ENCODE results near the gene CIAPIN1. TPM values are rescaled to one million over a fixed set of nuclear protein-coding genes. Genes with fewer than 3 reads are reported as not detected.

The CIAPIN1 gene
- total and polyA plus RNA-seq, 7 donors: 17.1 to 46.2 (median 22.5) TPM

DNA sequence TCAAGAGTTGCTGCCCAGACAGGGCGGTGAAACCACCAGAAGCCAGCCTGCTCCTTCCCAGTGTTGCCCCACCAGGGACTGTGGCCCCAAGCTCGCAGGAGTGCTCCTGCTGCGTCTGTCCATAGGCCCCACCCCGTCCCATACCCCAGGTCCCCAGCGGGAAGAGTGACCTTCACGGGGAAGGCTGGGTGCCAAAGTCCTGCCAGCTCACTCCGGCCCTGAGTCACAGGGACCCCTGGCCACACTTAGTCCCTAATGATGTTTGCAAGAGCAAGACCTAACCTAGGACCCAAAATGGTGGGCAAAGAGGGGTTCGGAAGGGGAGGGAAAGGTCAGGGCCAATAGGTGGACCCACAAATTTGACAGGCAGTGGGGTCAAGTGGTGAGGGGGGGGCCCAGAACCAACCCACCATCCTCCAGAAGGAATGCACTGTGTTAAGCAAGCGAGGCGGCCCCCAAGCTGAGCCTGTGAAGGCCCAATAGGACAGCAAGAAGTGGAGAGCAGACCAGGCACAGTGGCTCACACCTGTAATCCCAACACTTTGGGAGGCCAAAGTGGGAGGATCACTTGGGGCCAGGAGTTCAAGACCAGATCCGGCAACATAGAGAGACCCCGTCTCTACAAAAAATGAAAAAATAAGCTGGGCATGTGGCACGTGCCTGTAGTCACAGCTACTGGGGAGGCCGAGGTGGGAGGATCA is 35.8 kb upstream of the CIAPIN1 start:
- Histone ChIP-seq H3K9me3 (no peaks in the 10 kb centered on the region), H3K27ac (no peak overlapping the region), H3K36me3 (no peaks in the 10 kb centered on the region), H3K4me3 (no peak overlapping the region), H3K4me1 (peaks cover 0 to 39% (median 30%) of the 10 kb centered on the region in 4 donors), H3K27me3 (no peaks in the 10 kb centered on the region)
- intact Hi-C loops (cut with DNase I): no loop called here
- TF ChIP-seq POLR2AphosphoS5 (IDR thresholded peaks at IDR 0.05) (no peak), POLR2A (IDR thresholded peaks at IDR 0.05) (no peak), EP300 (IDR thresholded peaks at IDR 0.05) (no peak)
- TF ChIP-seq, protein P1, sequence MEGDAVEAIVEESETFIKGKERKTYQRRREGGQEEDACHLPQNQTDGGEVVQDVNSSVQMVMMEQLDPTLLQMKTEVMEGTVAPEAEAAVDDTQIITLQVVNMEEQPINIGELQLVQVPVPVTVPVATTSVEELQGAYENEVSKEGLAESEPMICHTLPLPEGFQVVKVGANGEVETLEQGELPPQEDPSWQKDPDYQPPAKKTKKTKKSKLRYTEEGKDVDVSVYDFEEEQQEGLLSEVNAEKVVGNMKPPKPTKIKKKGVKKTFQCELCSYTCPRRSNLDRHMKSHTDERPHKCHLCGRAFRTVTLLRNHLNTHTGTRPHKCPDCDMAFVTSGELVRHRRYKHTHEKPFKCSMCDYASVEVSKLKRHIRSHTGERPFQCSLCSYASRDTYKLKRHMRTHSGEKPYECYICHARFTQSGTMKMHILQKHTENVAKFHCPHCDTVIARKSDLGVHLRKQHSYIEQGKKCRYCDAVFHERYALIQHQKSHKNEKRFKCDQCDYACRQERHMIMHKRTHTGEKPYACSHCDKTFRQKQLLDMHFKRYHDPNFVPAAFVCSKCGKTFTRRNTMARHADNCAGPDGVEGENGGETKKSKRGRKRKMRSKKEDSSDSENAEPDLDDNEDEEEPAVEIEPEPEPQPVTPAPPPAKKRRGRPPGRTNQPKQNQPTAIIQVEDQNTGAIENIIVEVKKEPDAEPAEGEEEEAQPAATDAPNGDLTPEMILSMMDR (IDR thresholded peaks at IDR 0.05): no peak
- WGBS, 2 donors: 74 to 88% methylated on average over 13 to 14 of the region's 14 CpGs
- no peak for DNase-seq

DNA sequence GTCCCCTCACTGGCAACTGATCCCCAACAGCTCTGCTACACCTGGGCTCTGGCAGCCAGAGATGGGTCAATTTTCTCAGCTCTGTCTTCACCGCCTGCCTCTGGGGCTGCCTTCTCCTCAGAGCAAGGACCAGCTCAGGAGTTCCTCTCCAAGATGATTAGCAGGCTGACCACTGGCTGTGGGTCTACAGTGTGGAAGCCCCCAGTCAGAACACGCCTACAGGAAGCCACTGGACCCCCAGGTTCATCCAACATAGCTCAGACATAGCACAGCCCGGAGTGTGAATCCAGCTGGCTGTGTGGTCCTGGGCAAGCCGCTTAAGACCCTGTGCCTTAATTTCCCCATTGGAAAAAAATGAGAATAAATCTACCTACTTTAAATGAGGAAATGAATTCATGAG is 34.2 kb upstream of the CIAPIN1 start:
- Histone ChIP-seq H3K36me3 (no peaks in the 10 kb centered on the region), H3K4me1 (peaks cover 0 to 31% (median 23%) of the 10 kb centered on the region in 4 donors), H3K27ac (no peak overlapping the region), H3K27me3 (no peaks in the 10 kb centered on the region), H3K9me3 (no peaks in the 10 kb centered on the region), H3K4me3 (no peak overlapping the region)
- 91 to 92% methylated on average over 4 of the region's 4 CpGs for WGBS, 2 donors
- intact Hi-C loops (cut with DNase I): no loop called here
- no peak for DNase-seq
- TF ChIP-seq POLR2AphosphoS5 (IDR thresholded peaks at IDR 0.05): no peak
- no peak for TF ChIP-seq POLR2A (IDR thresholded peaks at IDR 0.05)
- TF ChIP-seq EP300 (IDR thresholded peaks at IDR 0.05): no peak
- TF ChIP-seq, protein P1 (IDR thresholded peaks at IDR 0.05): no peak

DNA sequence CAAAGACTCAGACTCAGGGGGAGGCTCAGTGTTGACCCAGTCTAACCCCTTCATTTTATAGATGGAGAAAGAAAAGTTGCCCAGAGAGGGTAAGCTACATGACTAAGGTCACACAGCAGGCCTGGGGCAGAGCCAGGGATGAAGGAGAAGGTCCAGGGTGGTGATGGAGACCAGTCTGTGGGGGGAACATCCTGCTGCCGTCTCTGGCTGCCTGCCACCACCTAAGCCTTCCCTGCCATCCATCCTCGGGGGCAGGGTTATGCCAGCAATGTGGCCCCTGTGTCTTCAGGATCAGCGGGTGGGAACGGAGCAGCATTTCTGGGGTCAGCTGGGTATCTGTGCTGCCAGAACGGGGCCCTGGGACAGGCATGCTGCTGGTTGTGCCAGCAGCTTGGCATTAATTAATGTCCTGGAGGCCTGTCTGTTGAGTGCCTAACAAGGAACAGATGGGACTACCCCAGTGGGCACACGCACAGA is 33.6 kb upstream of the CIAPIN1 start:
- H3K4me1 ChIP-seq: peaks cover 0 to 31% (median 23%) of the 10 kb centered on the region in 4 donors
- no peak for TF ChIP-seq POLR2AphosphoS5 (IDR thresholded peaks at IDR 0.05)
- TF ChIP-seq, protein P1 (IDR thresholded peaks at IDR 0.05): no peak
- TF ChIP-seq POLR2A (IDR thresholded peaks at IDR 0.05): no peak
- no peak for TF ChIP-seq EP300 (IDR thresholded peaks at IDR 0.05)
- H3K9me3 ChIP-seq: no peaks in the 10 kb centered on the region
- H3K27ac ChIP-seq: peak overlapping the region in 2 of 4 donors; percentile 42 to 60
- WGBS, 2 donors: 49 to 82% methylated on average over 6 of the region's 6 CpGs
- intact Hi-C loops (cut with DNase I): no loop called here
- H3K36me3 ChIP-seq: no peaks in the 10 kb centered on the region
- no peaks in the 10 kb centered on the region for H3K27me3 ChIP-seq
- no peak overlapping the region for H3K4me3 ChIP-seq
- no peak for DNase-seq

DNA sequence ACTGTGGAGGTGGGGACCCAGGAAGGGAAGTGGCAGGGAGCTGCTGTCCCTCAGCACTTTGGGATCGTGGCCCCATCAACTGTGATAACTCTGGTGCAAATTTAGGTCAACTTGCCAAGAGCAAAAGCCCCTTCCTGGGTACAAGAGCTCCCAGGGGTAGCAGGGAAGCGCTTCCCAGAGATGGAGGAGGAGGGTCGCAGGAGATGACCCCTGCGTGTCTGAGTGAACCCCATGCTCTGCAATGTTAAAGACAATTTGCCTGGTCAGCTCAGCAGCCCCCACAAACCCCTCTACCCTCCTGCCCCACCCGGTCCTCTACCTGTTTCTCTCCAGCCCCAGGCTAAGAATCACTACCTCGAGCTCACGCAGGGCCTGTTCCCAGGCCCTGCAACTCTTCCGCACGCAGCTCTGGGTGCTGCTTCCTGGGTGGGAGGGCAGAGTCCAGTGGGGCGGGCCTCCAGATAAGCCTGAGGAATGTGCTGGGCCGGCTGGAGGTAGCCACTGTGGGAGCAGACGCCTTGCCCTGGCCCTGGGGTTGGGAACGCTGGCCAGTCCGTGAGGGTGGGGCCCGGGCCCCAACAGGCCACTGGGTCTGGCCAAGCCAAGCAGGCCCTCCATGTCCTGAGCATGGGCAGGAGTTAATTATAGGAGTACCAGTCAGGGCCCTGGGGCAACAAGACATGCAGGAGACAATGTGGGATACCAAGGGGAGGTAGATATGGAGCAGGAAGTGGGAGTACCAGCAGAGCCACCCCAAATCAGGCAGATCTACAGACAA is 33.0 kb upstream of the CIAPIN1 start:
- 13 to 53% methylated on average over 15 of the region's 15 CpGs for WGBS, 2 donors
- H3K27me3 ChIP-seq: no peaks in the 10 kb centered on the region
- intact Hi-C loops (cut with DNase I): no loop called here
- peak; percentile 83 for DNase-seq
- peak overlapping the region; percentile 19 to 60 (median 34) for H3K27ac ChIP-seq
- peaks cover 0 to 25% (median 21%) of the 10 kb centered on the region in 4 donors for H3K4me1 ChIP-seq
- H3K4me3 ChIP-seq: peak overlapping the region; percentile 16 to 45 (median 38)
- H3K36me3 ChIP-seq: no peaks in the 10 kb centered on the region
- no peaks in the 10 kb centered on the region for H3K9me3 ChIP-seq
- TF ChIP-seq, protein P1 (IDR thresholded peaks at IDR 0.05): no peak
- TF ChIP-seq POLR2AphosphoS5 (IDR thresholded peaks at IDR 0.05): no peak
- TF ChIP-seq EP300 (IDR thresholded peaks at IDR 0.05): no peak
- no peak for TF ChIP-seq POLR2A (IDR thresholded peaks at IDR 0.05)
